Choroid plexus epithelial cell (primary cell): ENCODE measurements around the gene BCL11B.

ENCODE experiments used
- DNase-seq: peaks from one replicate; pipeline ENCODE4 v3.0.0-alpha.2; 2010; ENCODE audit warnings: low read depth
- H3K4me3 ChIP-seq: 2 replicates; pipeline ENCODE4 v1.5.1; 2011; ENCODE audit warnings: low read depth, mild to moderate bottlenecking, control low read depth, low read length, moderate library complexity
- TF ChIP-seq, protein P1 (sequence below): conservative IDR thresholded peaks from 2 replicates; pipeline ENCODE4 v1.5.1; 2011; ENCODE audit warnings: low read depth, mild to moderate bottlenecking, control low read depth, inconsistent platforms, low read length, moderate library complexity

BCL11B gene

DNA sequence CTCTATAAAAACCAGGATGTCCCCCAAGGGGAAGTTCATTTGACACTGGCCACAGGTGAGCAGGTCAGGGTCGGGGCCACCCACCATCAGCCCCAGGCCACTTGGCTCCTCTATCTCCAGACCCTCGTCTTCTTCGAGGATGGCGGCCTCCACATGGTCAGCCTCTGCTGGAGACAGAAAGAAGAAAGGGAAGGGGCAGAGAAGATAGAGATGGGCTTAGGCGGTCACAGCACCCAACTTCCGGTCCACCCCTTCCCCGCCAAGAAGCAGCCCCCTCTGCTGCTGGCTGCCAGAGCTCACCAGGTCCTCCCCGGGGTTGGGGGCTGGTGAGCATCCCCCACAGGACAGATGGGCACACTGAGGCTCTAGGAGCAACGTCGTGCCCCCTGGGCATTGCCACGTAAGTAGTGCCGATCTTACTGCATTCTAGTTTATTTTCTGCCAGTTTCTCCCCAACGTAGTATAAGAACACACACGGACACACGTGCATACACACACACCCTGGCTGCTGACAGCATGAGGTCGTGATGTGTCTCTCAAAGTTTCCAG is 14.2 kb downstream of the BCL11B start:
- no peak overlapping the region for H3K4me3 ChIP-seq
- DNase-seq, result no peak
- TF ChIP-seq, protein P1, sequence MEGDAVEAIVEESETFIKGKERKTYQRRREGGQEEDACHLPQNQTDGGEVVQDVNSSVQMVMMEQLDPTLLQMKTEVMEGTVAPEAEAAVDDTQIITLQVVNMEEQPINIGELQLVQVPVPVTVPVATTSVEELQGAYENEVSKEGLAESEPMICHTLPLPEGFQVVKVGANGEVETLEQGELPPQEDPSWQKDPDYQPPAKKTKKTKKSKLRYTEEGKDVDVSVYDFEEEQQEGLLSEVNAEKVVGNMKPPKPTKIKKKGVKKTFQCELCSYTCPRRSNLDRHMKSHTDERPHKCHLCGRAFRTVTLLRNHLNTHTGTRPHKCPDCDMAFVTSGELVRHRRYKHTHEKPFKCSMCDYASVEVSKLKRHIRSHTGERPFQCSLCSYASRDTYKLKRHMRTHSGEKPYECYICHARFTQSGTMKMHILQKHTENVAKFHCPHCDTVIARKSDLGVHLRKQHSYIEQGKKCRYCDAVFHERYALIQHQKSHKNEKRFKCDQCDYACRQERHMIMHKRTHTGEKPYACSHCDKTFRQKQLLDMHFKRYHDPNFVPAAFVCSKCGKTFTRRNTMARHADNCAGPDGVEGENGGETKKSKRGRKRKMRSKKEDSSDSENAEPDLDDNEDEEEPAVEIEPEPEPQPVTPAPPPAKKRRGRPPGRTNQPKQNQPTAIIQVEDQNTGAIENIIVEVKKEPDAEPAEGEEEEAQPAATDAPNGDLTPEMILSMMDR, result no peak

GRCh38 chr14:99257122-99257672 is 14.8 kb downstream of the BCL11B start:
- no peak for DNase-seq
- no peak overlapping the region for H3K4me3 ChIP-seq
- TF ChIP-seq, protein P1, result no peak

DNA sequence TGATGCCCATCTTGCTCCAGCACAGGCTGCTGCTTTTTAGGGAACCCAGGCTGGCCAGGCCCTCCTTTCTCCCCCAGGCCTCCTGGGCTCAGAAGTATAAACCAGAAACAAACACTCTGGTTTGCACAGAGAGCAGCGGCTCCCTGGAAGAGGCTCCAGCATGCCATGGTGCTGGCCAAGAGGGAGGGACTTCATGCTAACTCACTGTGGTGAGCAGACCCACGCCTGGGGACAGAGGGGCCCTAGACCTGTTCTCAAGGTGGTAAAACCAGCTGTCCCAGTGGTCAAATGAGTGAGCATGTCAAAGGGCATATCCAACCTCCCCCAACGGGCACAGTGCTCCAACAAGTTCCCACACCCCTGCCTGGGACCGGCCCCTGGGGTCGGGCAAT is 15.5 kb downstream of the BCL11B start:
- no peak overlapping the region for H3K4me3 ChIP-seq
- no peak for DNase-seq
- TF ChIP-seq, protein P1, result no peak

DNA sequence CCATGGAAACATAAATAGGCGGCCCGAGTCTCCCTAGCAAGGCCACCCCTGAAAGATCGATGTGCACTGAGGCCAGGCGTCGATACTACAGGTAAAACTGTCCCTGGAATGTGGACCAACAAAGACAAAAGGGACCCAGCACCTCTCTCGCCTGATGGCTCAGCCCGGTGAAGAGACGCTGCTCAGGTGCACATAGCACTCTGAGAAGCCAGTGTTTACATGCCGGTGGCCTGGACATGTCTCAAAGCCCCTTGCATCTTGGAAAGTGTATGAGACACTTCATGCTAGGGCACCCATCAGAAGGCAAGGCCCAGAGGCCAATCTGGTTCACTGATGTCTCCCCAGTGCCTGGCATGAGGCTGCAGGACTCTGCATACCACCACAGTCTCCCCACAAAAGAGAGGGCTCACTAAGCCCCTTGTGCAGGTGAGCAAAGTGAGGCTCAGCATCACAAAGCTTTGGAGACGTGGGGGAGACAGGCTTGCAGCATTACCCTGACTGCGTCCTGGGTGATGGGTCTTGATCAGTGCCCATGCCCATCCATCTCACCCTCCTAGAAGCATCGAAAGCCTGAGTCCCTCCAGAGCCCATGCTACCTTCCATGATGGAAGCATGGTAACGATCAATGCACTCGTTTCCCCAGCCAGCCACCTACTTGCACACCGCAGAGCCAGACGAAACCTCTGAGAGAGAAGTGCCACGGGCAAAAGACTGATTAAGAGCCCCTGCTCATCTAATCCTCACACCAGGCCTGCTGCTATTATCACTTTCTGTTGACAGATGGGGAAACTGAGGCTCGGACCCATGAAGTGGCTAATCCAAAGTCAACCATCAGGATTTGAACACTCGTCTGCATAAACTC is 16.1 kb downstream of the BCL11B start:
- no peak overlapping the region for H3K4me3 ChIP-seq
- TF ChIP-seq, protein P1, result no peak
- DNase-seq, result no peak

DNA sequence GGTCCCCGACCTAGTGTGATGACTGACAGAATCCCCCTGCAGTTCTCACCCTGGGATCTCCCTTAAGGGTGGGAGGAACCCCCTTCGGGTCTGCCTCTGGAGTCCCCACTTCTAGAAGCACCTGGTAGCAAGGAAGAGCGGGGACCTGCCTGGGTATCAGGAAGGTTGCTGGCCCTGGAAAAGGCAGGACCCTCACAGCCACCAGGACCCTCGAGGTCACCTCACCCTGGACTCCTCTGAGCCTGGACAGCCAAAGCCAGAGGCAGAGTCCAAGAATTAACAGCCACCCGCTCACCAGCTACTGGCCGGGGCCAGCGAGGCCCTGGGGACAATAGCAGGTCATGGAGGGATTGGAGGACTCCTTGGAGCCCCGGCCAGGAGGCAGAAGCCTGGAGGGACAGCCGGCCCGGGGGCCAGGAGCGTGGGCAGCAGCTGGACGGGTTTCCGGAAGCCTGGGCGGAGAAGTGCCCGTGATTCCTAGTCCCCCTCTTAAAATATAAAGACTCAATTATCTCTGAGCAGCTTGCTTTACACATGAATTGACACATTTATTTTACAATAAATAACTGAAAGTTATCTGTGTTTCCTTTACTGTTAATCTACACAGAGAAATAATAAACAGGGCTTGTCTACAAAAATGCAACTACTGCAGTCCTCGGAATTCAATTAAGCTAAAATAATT is 17.5 kb downstream of the BCL11B start:
- DNase-seq, result no peak
- TF ChIP-seq, protein P1, result no peak
- H3K4me3 ChIP-seq, result no peak overlapping the region

- H3K4me3 ChIP-seq, result no peak overlapping the region
- TF ChIP-seq, protein P1, result no peak
- no peak for DNase-seq
These were observed 18.1 kb downstream of the BCL11B start for GRCh38 chr14:99253890-99254289.
